Measurements from ENCODE around the gene CYP4F11.
"Not testable (repeated sequence)": the region's sequence is repeated elsewhere in the genome, so short reads cannot be mapped to it uniquely, and the experiment has no call there.

DNA sequence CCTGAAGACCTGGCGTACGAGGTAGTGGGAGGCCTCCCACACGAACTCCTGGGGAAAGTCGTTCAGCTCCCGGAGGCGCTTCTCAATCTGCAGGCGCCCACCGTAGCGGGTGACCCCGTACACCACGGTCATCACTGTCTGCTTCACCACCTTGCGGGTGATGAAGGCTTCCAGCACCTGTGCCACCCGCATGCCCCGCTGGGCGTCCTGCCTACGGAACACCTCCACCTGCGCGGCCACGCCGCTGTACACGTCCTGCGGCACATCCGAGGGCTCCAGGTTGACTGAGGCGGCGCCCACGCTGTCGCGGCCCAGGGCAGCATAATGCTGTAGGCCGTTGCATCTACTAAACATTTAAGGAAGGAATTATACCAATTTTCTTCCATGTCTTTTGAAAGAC is 31.4 kb downstream of the CYP4F11 start:
- TF ChIP-seq EZH2 (IDR thresholded peaks at IDR 0.05); POLR2AphosphoS5 (IDR thresholded peaks at IDR 0.05; ENCODE audit: borderline replicate concordance, low read depth, low read length); FOXP2 (optimal IDR thresholded peaks at IDR 0.05; ENCODE audit: control extremely low read depth, extremely low read length, insufficient read depth): not testable (repeated sequence)

Measured in SK-N-MC (cell line).